HL-60 (cell line): ENCODE results near the gene MYO1B.

Source experiments
- POLR2AphosphoS5 ChIP-seq: IDR thresholded peaks from 2 replicates; pipeline ENCODE4 v1.6.1; 2012; ENCODE audit warnings: low read depth
- TF ChIP-seq, protein P1 (sequence below): IDR thresholded peaks from one replicate; pipeline ENCODE4 v1.5.1; 2011; ENCODE audit warnings: low read length, control low read depth, inconsistent platforms; ENCODE audit not compliant: insufficient read depth

DNA sequence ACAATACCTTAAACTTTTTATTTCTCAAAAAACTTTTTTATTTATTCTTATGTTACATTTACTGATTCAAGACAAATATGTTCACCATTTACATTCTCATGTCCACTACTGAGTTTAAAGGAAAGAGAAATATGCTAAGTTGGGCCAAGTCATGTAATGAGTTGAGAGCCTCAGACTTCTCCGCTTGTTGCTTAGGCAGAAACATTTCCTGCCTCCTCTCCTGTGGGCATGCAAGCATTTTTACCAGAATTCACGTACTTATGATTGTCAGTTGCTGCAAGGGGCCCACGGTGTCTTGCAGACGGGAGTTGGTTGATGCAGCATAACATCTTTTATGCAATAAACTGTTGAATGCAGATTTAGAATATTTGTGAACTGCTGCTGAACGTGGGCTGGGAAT is 51.8 kb downstream of the MYO1B start:
- TF ChIP-seq, protein P1, sequence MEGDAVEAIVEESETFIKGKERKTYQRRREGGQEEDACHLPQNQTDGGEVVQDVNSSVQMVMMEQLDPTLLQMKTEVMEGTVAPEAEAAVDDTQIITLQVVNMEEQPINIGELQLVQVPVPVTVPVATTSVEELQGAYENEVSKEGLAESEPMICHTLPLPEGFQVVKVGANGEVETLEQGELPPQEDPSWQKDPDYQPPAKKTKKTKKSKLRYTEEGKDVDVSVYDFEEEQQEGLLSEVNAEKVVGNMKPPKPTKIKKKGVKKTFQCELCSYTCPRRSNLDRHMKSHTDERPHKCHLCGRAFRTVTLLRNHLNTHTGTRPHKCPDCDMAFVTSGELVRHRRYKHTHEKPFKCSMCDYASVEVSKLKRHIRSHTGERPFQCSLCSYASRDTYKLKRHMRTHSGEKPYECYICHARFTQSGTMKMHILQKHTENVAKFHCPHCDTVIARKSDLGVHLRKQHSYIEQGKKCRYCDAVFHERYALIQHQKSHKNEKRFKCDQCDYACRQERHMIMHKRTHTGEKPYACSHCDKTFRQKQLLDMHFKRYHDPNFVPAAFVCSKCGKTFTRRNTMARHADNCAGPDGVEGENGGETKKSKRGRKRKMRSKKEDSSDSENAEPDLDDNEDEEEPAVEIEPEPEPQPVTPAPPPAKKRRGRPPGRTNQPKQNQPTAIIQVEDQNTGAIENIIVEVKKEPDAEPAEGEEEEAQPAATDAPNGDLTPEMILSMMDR, result no peak
- TF ChIP-seq POLR2AphosphoS5, result no peak
